A673 (cell line): Measurements from ENCODE around the gene TTC1. TPM values are rescaled to one million over a fixed set of nuclear protein-coding genes. Genes with fewer than 3 reads are reported as not detected.

ENCODE experiments used
- BruUV-seq: library from RNA; stranded (reverse); fragments of 400-500 nt; replicated peaks from 2 replicates; lab custom pipeline; 2021; lab: Mats Ljungman, UMichigan
- CTCF ChIA-PET: fragments of 300-600 bp; sonication (Branson Sonifier 250); formaldehyde crosslinking; loops from one replicate; lab custom pipeline; 2022; ENCODE audit warnings: antibody characterized with exemption; lab: Charles Lee
- POLR2A ChIA-PET: fragments of 300-600 bp; sonication (Branson Sonifier 250); formaldehyde crosslinking; loops from one replicate; lab custom pipeline; 2022; ENCODE audit warnings: antibody characterized with exemption; ENCODE audit not compliant: low non-redundant PET; lab: Charles Lee
- DNase-seq: peaks from one replicate; pipeline ENCODE4 v3.0.0-alpha.2; 2015; ENCODE audit warnings: low spot score
- H3K27ac ChIP-seq: fragments of 200-600 bp; sonication (generic); 2 replicates; pipeline ENCODE4 v1.5.1; 2016; ENCODE audit warnings: mixed run types, low read depth, mild to moderate bottlenecking, mixed read lengths, antibody characterized with exemption, low read length; ENCODE audit not compliant: poor library complexity, severe bottlenecking
- H3K27me3 ChIP-seq: fragments of 200-600 bp; sonication (generic); replicated peaks from 2 replicates; pipeline ENCODE4 v1.6.1; 2017; ENCODE audit warnings: mixed run types, low read depth, mild to moderate bottlenecking, mixed read lengths, antibody characterized with exemption, low read length; ENCODE audit not compliant: insufficient read depth, poor library complexity
- H3K36me3 ChIP-seq: fragments of 200-600 bp; sonication (generic); 2 replicates; pipeline ENCODE4 v1.6.1; 2016; ENCODE audit warnings: mixed run types, mild to moderate bottlenecking, mixed read lengths, antibody characterized with exemption, low read length; ENCODE audit not compliant: insufficient read depth, poor library complexity, severe bottlenecking
- H3K4me1 ChIP-seq: fragments of 200-600 bp; sonication (generic); 2 replicates; pipeline ENCODE4 v1.6.1; 2017; ENCODE audit warnings: mixed run types, mild to moderate bottlenecking, mixed read lengths, antibody characterized with exemption, low read length; ENCODE audit not compliant: insufficient read depth, poor library complexity, severe bottlenecking
- H3K4me3 ChIP-seq: fragments of 200-600 bp; sonication (generic); 2 replicates; pipeline ENCODE4 v1.5.1; 2016; ENCODE audit warnings: low read depth, mixed run types, mild to moderate bottlenecking, mixed read lengths, low read length; ENCODE audit not compliant: poor library complexity, severe bottlenecking
- H3K9me3 ChIP-seq: fragments of 200-600 bp; sonication (generic); 2 replicates; pipeline ENCODE4 v1.6.1; 2016; ENCODE audit warnings: mixed run types, low read depth, mild to moderate bottlenecking, mixed read lengths, antibody characterized with exemption, low read length; ENCODE audit not compliant: poor library complexity, severe bottlenecking
- CTCF ChIP-seq: fragments of 300-800, 200-600 bp; sonication (generic); conservative IDR thresholded peaks from 2 replicates; pipeline ENCODE4 v1.5.1; 2017; ENCODE audit warnings: low read depth, mild to moderate bottlenecking, antibody characterized with exemption, low read length, moderate library complexity, mixed read lengths
- EZH2 ChIP-seq: fragments of 200-600 bp; sonication (generic); IDR thresholded peaks from 2 replicates; pipeline ENCODE4 v1.6.1; 2017; ENCODE audit warnings: borderline replicate concordance, low read depth, mild to moderate bottlenecking, mixed read lengths, antibody characterized with exemption, low read length; ENCODE audit not compliant: poor library complexity, severe bottlenecking
- intact Hi-C: fragments of 100-400 bp; cut with micrococcal nuclease; formaldehyde crosslinking; loops from one replicate; pipeline ENCODE4 v1.10.0; 2022; ENCODE audit not compliant: unreplicated experiment
- total RNA-seq: library from RNA; stranded (reverse); gene quantifications from 2 replicates; pipeline ENCODE4 v1.2.3, GENCODE V29; 2021

TTC1 gene
- total RNA-seq, 1 experiment from 2014 or later, result 66.5 TPM

GRCh38 chr5:159993194-159993593 is 15.7 kb upstream of the TTC1 start:
- POLR2A ChIA-PET, result no interaction called here
- intact Hi-C loops, result loop anchor here (10.0 kb wide), 1 partner anchor 478 kb away; no protein-coding TSS in a partner anchor
- H3K9me3 ChIP-seq, result no peaks in the 10 kb centered on the region
- CTCF ChIA-PET, result no interaction called here
- H3K36me3 ChIP-seq, result no peaks in the 10 kb centered on the region
- no peak overlapping the region for H3K4me3 ChIP-seq
- H3K4me1 ChIP-seq, result no peaks in the 10 kb centered on the region
- no peak for TF ChIP-seq EZH2
- TF ChIP-seq CTCF, result no peak
- H3K27ac ChIP-seq, result no peak overlapping the region
- no TSS peak for BruUV-seq
- DNase-seq, result no peak
- H3K27me3 ChIP-seq, result no peaks in the 10 kb centered on the region

GRCh38 chr5:159995907-159996306 is 13.0 kb upstream of the TTC1 start:
- Histone ChIP-seq H3K4me3 (no peak overlapping the region), H3K27ac (no peak overlapping the region), H3K9me3 (no peaks in the 10 kb centered on the region), H3K36me3 (no peaks in the 10 kb centered on the region), H3K27me3 (no peaks in the 10 kb centered on the region), H3K4me1 (no peaks in the 10 kb centered on the region)
- BruUV-seq, result no TSS peak
- DNase-seq, result no peak
- intact Hi-C loops, result loop anchor here (10.0 kb wide), 1 partner anchor 481 kb away; no protein-coding TSS in a partner anchor
- ChIA-PET POLR2A (no interaction called here), CTCF (no interaction called here)
- TF ChIP-seq EZH2 (no peak), CTCF (no peak)

GRCh38 chr5:160001457-160001856 is 7.5 kb upstream of the TTC1 start:
- no peak overlapping the region for H3K4me3 ChIP-seq
- H3K36me3 ChIP-seq, result no peaks in the 10 kb centered on the region
- no peak for DNase-seq
- intact Hi-C loops, result no loop called here
- TF ChIP-seq EZH2 (no peak), CTCF (no peak)
- POLR2A ChIA-PET, result no interaction called here
- H3K9me3 ChIP-seq, result no peaks in the 10 kb centered on the region
- CTCF ChIA-PET, result no interaction called here
- no peak overlapping the region for H3K27ac ChIP-seq
- no peaks in the 10 kb centered on the region for H3K27me3 ChIP-seq
- no TSS peak for BruUV-seq
- no peaks in the 10 kb centered on the region for H3K4me1 ChIP-seq
